HepG2 (cell line): ENCODE data around the gene TSEN54. TPM values are rescaled to one million over a fixed set of nuclear protein-coding genes. Genes with fewer than 3 reads are reported as not detected.

Experiments used
- CCAR2 ChIP-seq: fragments of 200-400 bp; formaldehyde crosslinking; optimal IDR thresholded peaks from 2 replicates; pipeline ENCODE3; 2018; ENCODE audit warnings: low read depth, mild to moderate bottlenecking, low read length, moderate library complexity
- ERF ChIP-seq: IDR thresholded peaks from 2 replicates; pipeline ENCODE4 v1.6.1; 2018; ENCODE audit warnings: missing biosample characterization, missing genetic modification reagents
- KAT2B ChIP-seq: fragments of 150-350 bp; IDR thresholded peaks from 2 replicates; pipeline ENCODE4 v1.6.1; 2014; ENCODE audit warnings: low read depth, low read length, borderline replicate concordance
- KLF6 ChIP-seq: IDR thresholded peaks from 2 replicates; pipeline ENCODE4 v1.8.0; 2016; ENCODE audit warnings: missing biosample characterization, missing genetic modification reagents
- MAZ ChIP-seq, 2 experiments: sonication (generic) in 1 of 2; formaldehyde crosslinking in 1 of 2; IDR thresholded peaks; 2 replicates each; pipeline versions ENCODE4 v1.5.0 to v1.6.1; 2012 to 2020; ENCODE audit warnings: low read depth in 2 of 2, mild to moderate bottlenecking in 2 of 2, borderline replicate concordance in 1 of 2, improper control_type of control experiment in 1 of 2, low read length in 1 of 2, missing genetic modification reagents in 1 of 2, moderate library complexity in 1 of 2
- SOX6 ChIP-seq, 2 experiments: fragments of 450-650 bp in 1 of 2; sonication (generic) in 1 of 2; formaldehyde crosslinking in 1 of 2; IDR thresholded peaks; 2 replicates each; pipeline versions ENCODE4 v1.4.0 to v1.6.1; 2017 to 2020; ENCODE audit warnings: antibody characterized with exemption in 1 of 2, mild to moderate bottlenecking in 1 of 2, missing genetic modification reagents in 1 of 2
- ZBTB38 ChIP-seq: sonication (generic); formaldehyde crosslinking; IDR thresholded peaks from 2 replicates; pipeline ENCODE4 v1.5.1; 2020; ENCODE audit warnings: mild to moderate bottlenecking, missing genetic modification reagents
- ZNF136 ChIP-seq: sonication (generic); formaldehyde crosslinking; IDR thresholded peaks from 2 replicates; pipeline ENCODE4 v1.8.1; 2022; ENCODE audit warnings: low read depth, mild to moderate bottlenecking, moderate library complexity, missing genetic modification reagents
- ZNF562 ChIP-seq: sonication (generic); formaldehyde crosslinking; IDR thresholded peaks from 2 replicates; pipeline ENCODE4 v1.8.0; 2022; ENCODE audit warnings: missing genetic modification reagents, borderline replicate concordance
- ZSCAN22 ChIP-seq: sonication (generic); formaldehyde crosslinking; IDR thresholded peaks from 2 replicates; pipeline ENCODE4 v1.4.0; 2020; ENCODE audit warnings: mild to moderate bottlenecking, missing genetic modification reagents
- polyA plus RNA-seq, 8 experiments: library from polyadenylated mRNA; depleted of rRNA in 3 of 8; stranded (reverse) in 7 of 8; unstranded in 1 of 8; fragments of >200 nt; fragmentation: Illumina TruSeq in 4 of 8; extraction: Trizol in 4 of 8; gene quantifications; 2 replicates each; pipeline versions ENCODE4 v1.2.1 to v1.2.3, GENCODE V29; 2011 to 2016; ENCODE audit warnings: low read depth in 4 of 8, missing spikeins in 1 of 8, mixed read lengths in 1 of 8; ENCODE audit not compliant: insufficient read depth in 1 of 8
- total RNA-seq, 5 experiments: library from RNA; depleted of rRNA; stranded (reverse); fragments of >200 nt; fragmentation: Illumina TruSeq; extraction: Trizol; gene quantifications; 2 replicates each; pipeline ENCODE4 v1.2.3, GENCODE V29; 2016; ENCODE audit warnings: low read depth in 1 of 5
- TF ChIP-seq, protein P1 (sequence below): sonication (generic); formaldehyde crosslinking; IDR thresholded peaks from 2 replicates; pipeline ENCODE4 v1.4.0; 2020; ENCODE audit warnings: low read depth, missing genetic modification reagents
- TF ChIP-seq, protein P2 (sequence below): sonication (generic); formaldehyde crosslinking; IDR thresholded peaks from 2 replicates; pipeline ENCODE4 v1.5.1; 2020; ENCODE audit warnings: mild to moderate bottlenecking, missing genetic modification reagents, moderate library complexity
- TF ChIP-seq, protein P3 (sequence below): sonication (generic); formaldehyde crosslinking; IDR thresholded peaks from 2 replicates; pipeline ENCODE4 v1.4.0; 2020; ENCODE audit warnings: missing genetic modification reagents
- TF ChIP-seq, protein P4 (sequence below): sonication (generic); formaldehyde crosslinking; IDR thresholded peaks from 2 replicates; pipeline ENCODE4 v1.5.0; 2020; ENCODE audit warnings: mild to moderate bottlenecking, missing genetic modification reagents, borderline replicate concordance

Gene TSEN54
- total and polyA plus RNA-seq, 2 of the 13 experiments (the other 11 are each of a cell fraction or from before 2014, with no cell fraction given): 62.9 to 63.3 TPM

DNA sequence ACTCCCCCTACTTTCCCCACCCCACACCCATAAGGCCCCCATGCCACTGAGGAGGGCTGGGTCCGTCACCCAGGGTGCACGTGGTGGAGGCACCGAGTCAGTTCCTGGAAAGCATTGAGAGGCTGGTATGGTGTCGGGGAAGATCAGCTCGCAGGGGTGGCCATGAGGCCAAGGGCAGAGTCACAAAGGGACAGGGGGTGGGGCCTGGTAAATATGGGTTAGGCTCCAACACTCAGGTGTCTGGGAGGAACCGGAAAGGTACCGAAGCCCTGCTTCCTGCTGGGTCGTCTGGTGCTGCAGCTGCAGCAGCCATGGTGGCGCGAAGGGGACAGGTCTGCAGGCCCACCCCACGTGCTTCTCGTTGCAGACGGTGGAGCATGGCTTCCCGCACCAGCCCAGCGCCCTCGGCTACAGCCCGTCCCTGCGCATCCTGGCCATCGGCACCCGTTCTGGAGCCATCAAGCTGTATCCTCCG, 39.4 kb downstream of the TSEN54 start (continued):
- TF ChIP-seq KAT2B (no peak), SOX6 (IDR thresholded peaks at IDR 0.05) (no peak), SOX6 (CRISPR knock-in tag; IDR thresholded peaks at IDR 0.05) (peak; percentile 65; the same call in 1 of the 2 replicates), KLF6 (no peak), MAZ (IDR thresholded peaks at IDR 0.05; ENCODE audit: borderline replicate concordance, low read depth, low read length) (no peak), MAZ (CRISPR knock-in tag; IDR thresholded peaks at IDR 0.05; ENCODE audit: low read depth) (0 out of 2 replicates have a peak, but pooled peaks have one; percentile 23), ERF (peak; percentile 30; the same call in 1 of the 2 replicates), ZNF136 (no peak), ZNF562 (CRISPR knock-in tag) (no peak), ZBTB38 (CRISPR knock-in tag) (peak; percentile 68; the same call in 1 of the 2 replicates), ZSCAN22 (CRISPR knock-in tag) (no peak), CCAR2 (no peak)
- TF ChIP-seq, protein P1, sequence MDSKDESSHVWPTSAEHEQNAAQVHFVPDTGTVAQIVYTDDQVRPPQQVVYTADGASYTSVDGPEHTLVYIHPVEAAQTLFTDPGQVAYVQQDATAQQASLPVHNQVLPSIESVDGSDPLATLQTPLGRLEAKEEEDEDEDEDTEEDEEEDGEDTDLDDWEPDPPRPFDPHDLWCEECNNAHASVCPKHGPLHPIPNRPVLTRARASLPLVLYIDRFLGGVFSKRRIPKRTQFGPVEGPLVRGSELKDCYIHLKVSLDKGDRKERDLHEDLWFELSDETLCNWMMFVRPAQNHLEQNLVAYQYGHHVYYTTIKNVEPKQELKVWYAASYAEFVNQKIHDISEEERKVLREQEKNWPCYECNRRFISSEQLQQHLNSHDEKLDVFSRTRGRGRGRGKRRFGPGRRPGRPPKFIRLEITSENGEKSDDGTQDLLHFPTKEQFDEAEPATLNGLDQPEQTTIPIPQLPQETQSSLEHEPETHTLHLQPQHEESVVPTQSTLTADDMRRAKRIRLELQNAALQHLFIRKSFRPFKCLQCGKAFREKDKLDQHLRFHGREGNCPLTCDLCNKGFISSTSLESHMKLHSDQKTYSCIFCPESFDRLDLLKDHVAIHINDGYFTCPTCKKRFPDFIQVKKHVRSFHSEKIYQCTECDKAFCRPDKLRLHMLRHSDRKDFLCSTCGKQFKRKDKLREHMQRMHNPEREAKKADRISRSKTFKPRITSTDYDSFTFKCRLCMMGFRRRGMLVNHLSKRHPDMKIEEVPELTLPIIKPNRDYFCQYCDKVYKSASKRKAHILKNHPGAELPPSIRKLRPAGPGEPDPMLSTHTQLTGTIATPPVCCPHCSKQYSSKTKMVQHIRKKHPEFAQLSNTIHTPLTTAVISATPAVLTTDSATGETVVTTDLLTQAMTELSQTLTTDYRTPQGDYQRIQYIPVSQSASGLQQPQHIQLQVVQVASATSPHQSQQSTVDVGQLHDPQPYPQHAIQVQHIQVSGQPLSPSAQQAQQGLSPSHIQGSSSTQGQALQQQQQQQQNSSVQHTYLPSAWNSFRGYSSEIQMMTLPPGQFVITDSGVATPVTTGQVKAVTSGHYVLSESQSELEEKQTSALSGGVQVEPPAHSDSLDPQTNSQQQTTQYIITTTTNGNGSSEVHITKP: peak; percentile 38; the same call in 1 of the 2 replicates
- TF ChIP-seq, protein P2, sequence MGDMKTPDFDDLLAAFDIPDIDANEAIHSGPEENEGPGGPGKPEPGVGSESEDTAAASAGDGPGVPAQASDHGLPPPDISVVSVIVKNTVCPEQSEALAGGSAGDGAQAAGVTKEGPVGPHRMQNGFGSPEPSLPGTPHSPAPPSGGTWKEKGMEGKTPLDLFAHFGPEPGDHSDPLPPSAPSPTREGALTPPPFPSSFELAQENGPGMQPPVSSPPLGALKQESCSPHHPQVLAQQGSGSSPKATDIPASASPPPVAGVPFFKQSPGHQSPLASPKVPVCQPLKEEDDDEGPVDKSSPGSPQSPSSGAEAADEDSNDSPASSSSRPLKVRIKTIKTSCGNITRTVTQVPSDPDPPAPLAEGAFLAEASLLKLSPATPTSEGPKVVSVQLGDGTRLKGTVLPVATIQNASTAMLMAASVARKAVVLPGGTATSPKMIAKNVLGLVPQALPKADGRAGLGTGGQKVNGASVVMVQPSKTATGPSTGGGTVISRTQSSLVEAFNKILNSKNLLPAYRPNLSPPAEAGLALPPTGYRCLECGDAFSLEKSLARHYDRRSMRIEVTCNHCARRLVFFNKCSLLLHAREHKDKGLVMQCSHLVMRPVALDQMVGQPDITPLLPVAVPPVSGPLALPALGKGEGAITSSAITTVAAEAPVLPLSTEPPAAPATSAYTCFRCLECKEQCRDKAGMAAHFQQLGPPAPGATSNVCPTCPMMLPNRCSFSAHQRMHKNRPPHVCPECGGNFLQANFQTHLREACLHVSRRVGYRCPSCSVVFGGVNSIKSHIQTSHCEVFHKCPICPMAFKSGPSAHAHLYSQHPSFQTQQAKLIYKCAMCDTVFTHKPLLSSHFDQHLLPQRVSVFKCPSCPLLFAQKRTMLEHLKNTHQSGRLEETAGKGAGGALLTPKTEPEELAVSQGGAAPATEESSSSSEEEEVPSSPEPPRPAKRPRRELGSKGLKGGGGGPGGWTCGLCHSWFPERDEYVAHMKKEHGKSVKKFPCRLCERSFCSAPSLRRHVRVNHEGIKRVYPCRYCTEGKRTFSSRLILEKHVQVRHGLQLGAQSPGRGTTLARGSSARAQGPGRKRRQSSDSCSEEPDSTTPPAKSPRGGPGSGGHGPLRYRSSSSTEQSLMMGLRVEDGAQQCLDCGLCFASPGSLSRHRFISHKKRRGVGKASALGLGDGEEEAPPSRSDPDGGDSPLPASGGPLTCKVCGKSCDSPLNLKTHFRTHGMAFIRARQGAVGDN (CRISPR knock-in tag): peak; percentile 72
- TF ChIP-seq, protein P3, sequence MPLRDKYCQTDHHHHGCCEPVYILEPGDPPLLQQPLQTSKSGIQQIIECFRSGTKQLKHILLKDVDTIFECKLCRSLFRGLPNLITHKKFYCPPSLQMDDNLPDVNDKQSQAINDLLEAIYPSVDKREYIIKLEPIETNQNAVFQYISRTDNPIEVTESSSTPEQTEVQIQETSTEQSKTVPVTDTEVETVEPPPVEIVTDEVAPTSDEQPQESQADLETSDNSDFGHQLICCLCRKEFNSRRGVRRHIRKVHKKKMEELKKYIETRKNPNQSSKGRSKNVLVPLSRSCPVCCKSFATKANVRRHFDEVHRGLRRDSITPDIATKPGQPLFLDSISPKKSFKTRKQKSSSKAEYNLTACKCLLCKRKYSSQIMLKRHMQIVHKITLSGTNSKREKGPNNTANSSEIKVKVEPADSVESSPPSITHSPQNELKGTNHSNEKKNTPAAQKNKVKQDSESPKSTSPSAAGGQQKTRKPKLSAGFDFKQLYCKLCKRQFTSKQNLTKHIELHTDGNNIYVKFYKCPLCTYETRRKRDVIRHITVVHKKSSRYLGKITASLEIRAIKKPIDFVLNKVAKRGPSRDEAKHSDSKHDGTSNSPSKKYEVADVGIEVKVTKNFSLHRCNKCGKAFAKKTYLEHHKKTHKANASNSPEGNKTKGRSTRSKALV: no peak
- TF ChIP-seq, protein P4, sequence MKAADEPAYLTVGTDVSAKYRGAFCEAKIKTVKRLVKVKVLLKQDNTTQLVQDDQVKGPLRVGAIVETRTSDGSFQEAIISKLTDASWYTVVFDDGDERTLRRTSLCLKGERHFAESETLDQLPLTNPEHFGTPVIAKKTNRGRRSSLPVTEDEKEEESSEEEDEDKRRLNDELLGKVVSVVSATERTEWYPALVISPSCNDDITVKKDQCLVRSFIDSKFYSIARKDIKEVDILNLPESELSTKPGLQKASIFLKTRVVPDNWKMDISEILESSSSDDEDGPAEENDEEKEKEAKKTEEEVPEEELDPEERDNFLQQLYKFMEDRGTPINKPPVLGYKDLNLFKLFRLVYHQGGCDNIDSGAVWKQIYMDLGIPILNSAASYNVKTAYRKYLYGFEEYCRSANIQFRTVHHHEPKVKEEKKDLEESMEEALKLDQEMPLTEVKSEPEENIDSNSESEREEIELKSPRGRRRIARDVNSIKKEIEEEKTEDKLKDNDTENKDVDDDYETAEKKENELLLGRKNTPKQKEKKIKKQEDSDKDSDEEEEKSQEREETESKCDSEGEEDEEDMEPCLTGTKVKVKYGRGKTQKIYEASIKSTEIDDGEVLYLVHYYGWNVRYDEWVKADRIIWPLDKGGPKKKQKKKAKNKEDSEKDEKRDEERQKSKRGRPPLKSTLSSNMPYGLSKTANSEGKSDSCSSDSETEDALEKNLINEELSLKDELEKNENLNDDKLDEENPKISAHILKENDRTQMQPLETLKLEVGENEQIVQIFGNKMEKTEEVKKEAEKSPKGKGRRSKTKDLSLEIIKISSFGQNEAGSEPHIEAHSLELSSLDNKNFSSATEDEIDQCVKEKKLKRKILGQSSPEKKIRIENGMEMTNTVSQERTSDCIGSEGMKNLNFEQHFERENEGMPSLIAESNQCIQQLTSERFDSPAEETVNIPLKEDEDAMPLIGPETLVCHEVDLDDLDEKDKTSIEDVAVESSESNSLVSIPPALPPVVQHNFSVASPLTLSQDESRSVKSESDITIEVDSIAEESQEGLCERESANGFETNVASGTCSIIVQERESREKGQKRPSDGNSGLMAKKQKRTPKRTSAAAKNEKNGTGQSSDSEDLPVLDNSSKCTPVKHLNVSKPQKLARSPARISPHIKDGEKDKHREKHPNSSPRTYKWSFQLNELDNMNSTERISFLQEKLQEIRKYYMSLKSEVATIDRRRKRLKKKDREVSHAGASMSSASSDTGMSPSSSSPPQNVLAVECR (CRISPR knock-in tag): peak; percentile 37; the same call in 1 of the 2 replicates
